BE2C (cell line): ENCODE measurements around the gene KMT2A.

Experiments
- DNase-seq: peaks from one replicate; pipeline ENCODE4 v3.0.0-alpha.2; 2020
- H3K27me3 ChIP-seq: fragments of 250-450 bp; sonication (Bioruptor Pico); 2 replicates; pipeline ENCODE4 v1.5.1; 2020; ENCODE audit warnings: mild to moderate bottlenecking
- H3K36me3 ChIP-seq: fragments of 250-450 bp; sonication (Bioruptor Pico); 2 replicates; pipeline ENCODE4 v1.5.1; 2020; ENCODE audit warnings: mild to moderate bottlenecking
- H3K4me1 ChIP-seq: fragments of 250-450 bp; sonication (Bioruptor Pico); 2 replicates; pipeline ENCODE4 v1.5.1; 2020
- H3K4me3 ChIP-seq: 2 replicates; pipeline ENCODE4 v1.5.1; 2011; ENCODE audit warnings: low read depth, low read length
- H3K9me3 ChIP-seq: fragments of 250-450 bp; sonication (Bioruptor Pico); 2 replicates; pipeline ENCODE4 v1.5.1; 2020
- CTCF ChIP-seq: IDR thresholded peaks from 2 replicates; pipeline ENCODE4 v1.5.1; 2012; ENCODE audit warnings: mild to moderate bottlenecking, low read depth, low read length

KMT2A gene

DNA sequence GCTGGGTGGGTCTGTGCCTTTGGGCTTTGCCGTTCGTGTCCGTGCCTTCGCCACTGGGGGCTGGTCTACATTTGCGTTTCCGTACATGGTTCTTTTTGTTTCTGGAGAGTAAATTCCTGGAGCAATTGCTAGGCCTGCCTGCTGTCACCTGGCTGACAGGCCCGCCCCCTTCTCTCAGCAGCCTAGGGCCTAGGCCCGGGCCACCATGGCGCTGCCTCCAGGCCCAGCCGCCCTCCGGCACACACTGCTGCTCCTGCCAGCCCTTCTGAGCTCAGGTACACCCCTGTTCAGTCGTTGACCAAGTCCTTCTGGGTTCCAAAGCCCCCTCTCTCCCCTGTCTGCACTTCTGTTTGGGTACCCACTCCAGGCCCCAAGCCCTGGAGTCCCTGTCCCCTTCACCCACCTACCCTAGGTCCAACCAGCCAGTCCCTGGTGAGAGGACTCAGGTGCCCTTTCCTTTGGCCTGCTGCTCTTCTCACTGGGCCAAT lies 95.3 kb downstream of the KMT2A start:
- TF ChIP-seq CTCF: no peak
- Histone ChIP-seq H3K36me3 (no peaks in the 10 kb centered on the region), H3K4me1 (no peaks in the 10 kb centered on the region), H3K27me3 (no peaks in the 10 kb centered on the region), H3K4me3 (peak overlapping the region; percentile 71), H3K9me3 (no peaks in the 10 kb centered on the region)
- no peak for DNase-seq

DNA sequence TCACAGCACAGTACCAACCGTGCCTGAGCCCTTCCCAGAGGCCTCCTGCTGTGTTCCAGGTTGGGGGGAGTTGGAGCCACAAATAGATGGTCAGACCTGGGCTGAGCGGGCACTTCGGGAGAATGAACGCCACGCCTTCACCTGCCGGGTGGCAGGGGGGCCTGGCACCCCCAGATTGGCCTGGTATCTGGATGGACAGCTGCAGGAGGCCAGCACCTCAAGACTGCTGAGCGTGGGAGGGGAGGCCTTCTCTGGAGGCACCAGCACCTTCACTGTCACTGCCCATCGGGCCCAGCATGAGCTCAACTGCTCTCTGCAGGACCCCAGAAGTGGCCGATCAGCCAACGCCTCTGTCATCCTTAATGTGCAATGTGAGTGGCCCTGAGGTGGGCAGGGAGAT lies 95.8 kb downstream of the KMT2A start:
- no peaks in the 10 kb centered on the region for H3K27me3 ChIP-seq
- no peaks in the 10 kb centered on the region for H3K9me3 ChIP-seq
- H3K36me3 ChIP-seq: no peaks in the 10 kb centered on the region
- DNase-seq: no peak
- TF ChIP-seq CTCF: no peak
- peak overlapping the region; percentile 71 for H3K4me3 ChIP-seq
- H3K4me1 ChIP-seq: no peaks in the 10 kb centered on the region

DNA sequence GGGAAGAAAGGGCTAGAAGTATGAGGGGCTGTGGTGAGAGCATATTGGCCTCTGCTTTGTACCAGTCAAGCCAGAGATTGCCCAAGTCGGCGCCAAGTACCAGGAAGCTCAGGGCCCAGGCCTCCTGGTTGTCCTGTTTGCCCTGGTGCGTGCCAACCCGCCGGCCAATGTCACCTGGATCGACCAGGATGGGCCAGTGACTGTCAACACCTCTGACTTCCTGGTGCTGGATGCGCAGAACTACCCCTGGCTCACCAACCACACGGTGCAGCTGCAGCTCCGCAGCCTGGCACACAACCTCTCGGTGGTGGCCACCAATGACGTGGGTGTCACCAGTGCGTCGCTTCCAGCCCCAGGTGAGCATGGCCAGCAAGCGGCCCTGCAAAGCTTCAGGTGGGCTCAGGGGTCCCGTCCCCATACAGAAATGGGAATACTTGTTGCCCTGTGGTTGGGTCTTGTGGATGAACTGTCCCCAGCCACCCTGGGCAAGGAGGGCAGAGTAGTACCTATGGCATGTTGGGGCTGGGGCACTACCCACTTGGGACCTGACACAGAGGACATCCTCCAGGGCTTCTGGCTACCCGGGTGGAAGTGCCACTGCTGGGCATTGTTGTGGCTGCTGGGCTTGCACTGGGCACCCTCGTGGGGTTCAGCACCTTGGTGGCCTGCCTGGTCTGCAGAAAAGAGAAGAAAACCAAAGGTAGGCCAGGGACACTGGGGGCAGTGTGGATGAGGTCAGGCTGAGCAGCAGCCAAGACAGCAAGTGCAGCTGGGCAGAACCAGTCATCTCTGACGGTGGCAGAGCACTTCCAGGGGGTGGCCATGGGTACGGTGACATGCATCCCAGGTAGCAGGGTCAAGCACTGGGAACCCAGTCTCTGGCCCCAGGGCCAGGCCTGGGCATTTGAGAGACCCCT lies 96.8 kb downstream of the KMT2A start:
- no peak for DNase-seq
- no peaks in the 10 kb centered on the region for H3K27me3 ChIP-seq
- H3K4me3 ChIP-seq: no peak overlapping the region
- no peaks in the 10 kb centered on the region for H3K36me3 ChIP-seq
- no peaks in the 10 kb centered on the region for H3K9me3 ChIP-seq
- no peaks in the 10 kb centered on the region for H3K4me1 ChIP-seq
- no peak for TF ChIP-seq CTCF

GRCh38 chr11:118533769-118534729 lies 97.8 kb downstream of the KMT2A start:
- Histone ChIP-seq H3K27me3 (no peaks in the 10 kb centered on the region), H3K4me3 (no peak overlapping the region), H3K36me3 (no peaks in the 10 kb centered on the region), H3K9me3 (no peaks in the 10 kb centered on the region), H3K4me1 (no peaks in the 10 kb centered on the region)
- TF ChIP-seq CTCF: no peak
- no peak for DNase-seq

DNA sequence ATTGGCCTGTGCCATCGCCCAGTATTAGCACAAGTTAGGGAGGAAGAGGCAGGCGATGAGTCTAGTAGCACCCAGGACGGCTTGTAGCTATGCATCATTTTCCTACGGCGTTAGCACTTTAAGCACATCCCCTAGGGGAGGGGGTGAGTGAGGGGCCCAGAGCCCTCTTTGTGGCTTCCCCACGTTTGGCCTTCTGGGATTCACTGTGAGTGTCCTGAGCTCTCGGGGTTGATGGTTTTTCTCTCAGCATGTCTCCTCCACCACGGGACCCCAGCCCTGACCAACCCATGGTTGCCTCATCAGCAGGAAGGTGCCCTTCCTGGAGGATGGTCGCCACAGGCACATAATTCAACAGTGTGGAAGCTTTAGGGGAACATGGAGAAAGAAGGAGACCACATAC lies 99.0 kb downstream of the KMT2A start:
- Histone ChIP-seq H3K36me3 (no peaks in the 10 kb centered on the region), H3K9me3 (no peaks in the 10 kb centered on the region), H3K4me3 (no peak overlapping the region), H3K4me1 (no peaks in the 10 kb centered on the region), H3K27me3 (no peaks in the 10 kb centered on the region)
- no peak for TF ChIP-seq CTCF
- no peak for DNase-seq
